Left hindlimb (tissue), 1 donor: ENCODE results near the gene FKBP2.
"Not testable (repeated sequence)": the region's sequence is repeated elsewhere in the genome, so short reads cannot be mapped to it uniquely, and the experiment has no call there.

ENCODE experiments used
- DNase-seq: peaks from one replicate; pipeline ENCODE4 v3.0.0-alpha.2; 2018

FKBP2 gene

DNA sequence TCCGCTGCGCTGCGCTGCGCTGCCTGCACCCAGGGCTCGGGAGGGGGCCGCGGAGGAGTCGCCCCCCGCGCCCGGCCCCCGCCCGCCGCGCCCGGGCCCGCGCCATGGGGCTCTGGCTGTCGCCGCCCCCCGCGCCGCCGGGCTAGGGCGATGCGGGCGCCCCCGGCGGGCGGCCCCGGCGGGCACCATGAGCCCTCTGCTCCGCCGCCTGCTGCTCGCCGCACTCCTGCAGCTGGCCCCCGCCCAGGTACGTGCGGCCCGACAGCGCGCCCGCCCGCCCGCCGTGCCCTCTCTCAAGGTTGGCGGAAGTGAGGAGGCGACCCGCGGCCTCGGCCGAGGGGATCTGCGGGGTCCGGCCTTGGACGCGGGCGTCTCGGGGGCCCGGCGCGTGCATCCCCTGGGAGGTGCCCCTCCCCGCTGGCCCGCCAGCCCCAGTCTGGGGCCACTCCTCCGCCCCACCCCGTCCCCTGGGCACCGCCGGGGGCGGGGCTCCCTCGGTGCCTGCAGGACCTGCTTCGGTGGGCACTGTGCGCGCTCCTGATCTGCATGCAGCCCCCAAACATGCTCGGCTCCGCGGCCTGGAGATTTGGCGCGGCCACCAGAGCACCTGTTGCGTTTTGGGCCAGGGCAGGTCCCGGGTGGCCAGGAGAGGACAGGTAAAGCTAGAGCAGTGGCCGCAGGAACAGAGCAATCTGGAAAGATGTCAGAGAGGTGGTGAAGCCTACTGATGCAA is 6.1 kb upstream of the FKBP2 start:
- no peak for DNase-seq

GRCh38 chr11:64235437-64236161 is 5.3 kb upstream of the FKBP2 start:
- no peak for DNase-seq

DNA sequence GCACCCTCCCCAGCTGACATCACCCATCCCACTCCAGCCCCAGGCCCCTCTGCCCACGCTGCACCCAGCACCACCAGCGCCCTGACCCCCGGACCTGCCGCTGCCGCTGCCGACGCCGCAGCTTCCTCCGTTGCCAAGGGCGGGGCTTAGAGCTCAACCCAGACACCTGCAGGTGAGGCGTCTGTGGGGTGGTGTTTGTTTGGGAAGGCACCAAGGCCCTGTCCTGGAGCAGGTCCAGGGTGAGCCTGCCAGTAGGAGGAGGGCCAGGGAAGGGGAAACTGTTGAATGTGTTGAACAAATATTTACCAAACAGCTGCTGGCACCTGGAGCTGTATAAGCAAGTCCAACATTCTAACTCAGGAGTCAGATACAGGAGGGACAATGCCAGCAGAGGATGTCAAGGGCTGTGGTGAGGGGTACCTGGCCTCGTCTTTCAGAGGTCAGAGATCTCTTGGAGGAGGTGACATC is 3.4 kb upstream of the FKBP2 start:
- no peak for DNase-seq

GRCh38 chr11:64238076-64238475 is 2.8 kb upstream of the FKBP2 start:
- DNase-seq = no peak

DNA sequence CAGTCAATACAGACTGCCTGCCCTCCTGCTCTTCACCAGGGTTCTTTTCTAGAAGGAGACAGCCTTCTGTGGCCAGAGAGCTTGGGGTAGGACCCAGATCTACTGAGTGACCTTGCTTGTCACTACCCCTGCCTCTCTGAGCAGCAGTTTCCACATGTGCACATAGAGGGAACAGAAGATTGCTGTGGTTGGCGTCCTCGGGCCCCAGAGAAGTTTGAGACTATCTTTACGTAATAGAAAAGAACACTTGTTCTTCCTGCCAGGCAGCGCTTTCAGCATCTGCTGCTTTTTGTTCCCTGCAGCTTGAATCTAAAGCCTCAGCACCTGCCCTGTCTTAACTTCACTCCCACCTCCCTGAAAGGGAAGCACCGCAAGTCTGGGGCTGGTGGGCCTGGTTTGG is 1.9 kb upstream of the FKBP2 start:
- DNase-seq = no peak

DNA sequence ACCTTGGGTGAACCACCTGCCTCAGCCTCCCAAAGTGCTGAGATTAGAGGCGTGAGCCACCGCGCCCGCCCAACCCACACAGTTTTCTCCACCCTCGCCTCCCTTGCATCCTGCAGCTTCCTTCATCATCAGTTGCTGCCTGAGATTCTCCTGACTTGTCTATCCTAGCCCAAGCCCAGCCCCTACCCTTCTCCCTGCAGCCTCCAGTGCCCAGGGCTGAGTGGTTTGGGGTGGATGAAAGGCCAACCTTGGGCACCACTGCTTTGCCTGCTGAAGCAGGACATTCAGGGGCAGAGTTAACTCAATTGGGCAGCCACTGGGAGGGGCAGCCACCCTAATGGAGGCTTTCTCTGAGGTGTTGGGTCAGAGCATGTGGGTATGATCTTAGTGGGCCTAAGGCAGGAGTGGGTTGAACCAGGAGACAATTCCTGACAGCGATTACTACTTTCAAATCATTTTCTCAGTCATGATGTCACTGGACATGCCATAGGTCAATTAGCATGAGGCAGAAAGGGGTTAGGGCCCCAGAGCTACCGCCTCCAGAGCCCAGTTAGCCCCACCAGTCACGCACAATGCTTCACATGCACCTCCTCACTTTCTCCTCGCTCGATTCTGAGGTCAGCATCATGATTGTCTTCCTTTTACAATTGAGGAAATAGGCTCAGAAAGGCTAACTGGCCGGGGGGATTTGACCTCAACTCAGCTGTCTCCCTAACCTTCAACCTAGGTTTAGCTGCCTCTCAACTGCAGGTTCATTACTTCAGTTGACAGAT is 1.0 kb upstream of the FKBP2 start:
- DNase-seq = no peak

DNA sequence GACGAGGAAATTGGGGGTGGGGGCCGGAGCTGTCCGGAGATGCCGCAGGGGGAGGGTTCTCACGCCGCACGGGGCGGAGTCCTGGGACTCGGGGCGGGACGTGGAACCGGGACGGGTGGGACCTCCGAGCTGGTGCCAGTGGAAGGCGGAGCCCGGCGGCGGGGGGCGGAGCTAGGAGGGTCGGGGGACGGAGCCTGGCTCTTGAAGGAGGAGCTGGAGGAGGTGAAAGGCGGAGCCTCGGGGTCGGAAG is 271 bp downstream of the FKBP2 start:
- DNase-seq = peak; percentile 100

DNA sequence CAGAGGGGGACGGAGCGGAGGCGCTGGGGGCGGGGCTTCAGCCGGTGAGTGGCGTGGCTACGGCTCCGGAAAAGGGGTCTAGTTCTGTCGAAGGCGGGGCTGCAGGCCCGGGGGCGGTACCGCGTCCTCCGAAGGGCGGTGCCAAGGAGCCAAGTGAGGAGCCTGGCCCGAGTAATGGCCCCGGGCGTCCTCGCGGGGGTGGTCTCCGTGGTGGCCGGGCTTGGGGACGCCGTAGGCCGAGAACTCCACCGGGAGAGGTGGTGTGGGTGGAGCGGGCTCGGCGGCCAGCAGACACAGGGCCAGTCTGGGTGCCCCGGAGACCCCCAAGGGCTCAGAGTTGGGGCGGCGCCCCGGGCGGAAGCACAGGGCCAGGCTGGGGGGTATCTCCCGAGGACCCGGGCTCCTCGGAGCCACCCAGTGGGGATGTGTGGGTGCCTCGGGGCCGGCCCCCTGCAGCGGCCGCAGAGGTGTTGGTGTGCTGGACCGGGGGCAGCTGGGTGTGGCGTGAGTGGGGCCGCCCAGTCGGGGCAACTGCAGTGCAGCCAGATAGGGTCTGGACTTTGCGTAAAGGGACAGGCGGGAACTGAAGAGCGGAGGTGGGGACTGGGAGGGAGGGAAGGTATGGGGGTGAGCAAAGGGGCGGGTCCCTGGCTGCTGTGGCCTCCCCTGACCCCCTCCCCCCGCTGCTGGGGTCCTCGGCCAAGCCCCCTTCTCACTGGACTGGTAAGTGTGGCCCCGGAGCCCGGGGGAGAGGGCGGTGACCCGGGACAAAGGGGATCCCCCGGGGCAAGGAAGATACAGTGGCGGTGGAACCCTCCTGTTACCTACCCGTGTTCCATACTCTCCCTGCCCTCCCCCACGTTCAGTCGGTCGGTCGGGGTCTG is 838 bp downstream of the FKBP2 start:
- peak; percentile 77 for DNase-seq

DNA sequence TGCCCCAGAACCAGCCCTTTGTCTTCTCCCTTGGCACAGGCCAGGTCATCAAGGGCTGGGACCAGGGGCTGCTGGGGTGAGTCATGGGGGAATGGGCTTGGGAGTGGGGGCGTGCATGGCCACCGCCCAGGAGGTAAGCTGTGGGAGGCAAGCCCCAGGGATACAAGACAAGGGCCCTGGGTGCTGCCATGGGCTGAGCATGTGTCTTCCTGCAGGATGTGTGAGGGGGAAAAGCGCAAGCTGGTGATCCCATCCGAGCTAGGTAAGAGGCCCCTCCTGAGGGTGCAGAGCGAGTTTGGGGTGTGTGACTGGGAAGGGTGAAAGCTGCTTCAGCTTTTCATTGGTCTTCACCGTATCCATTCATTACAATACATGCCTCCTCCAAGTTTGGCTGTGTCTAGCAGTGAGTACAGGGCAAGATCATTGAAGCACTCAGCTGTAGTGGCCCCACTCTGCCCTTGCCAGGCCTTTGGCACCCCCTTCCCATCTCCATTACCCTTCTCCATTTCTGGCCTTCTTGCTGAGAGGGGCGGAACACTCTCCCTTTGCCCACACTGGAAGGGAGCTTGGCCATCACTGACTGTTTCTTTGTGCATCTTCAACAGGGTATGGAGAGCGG is 2.5 kb downstream of the FKBP2 start:
- DNase-seq = no peak

- no peak for DNase-seq
These were observed 3.2 kb downstream of the FKBP2 start for GRCh38 chr11:64244107-64244506.

DNA sequence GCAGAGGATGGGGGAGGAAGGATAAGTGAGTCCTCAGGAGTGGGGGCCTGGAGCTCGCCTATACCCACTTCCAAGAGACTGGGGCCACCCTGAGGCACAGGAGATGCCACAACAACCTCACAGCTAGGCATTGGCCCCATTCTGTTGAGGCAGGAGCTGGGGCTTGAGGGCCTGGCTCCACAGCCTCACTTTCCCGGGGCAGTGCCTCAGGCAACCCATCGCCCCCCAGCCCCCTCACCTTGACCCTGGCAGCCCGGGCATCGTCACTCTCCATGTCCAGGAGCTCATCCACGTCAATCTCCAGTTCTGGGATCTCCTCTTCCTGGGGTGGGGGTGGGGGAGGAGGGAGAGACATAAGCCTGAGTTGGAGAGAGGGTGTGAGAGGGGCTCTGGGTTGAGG is 4.1 kb downstream of the FKBP2 start:
- no peak for DNase-seq

DNA sequence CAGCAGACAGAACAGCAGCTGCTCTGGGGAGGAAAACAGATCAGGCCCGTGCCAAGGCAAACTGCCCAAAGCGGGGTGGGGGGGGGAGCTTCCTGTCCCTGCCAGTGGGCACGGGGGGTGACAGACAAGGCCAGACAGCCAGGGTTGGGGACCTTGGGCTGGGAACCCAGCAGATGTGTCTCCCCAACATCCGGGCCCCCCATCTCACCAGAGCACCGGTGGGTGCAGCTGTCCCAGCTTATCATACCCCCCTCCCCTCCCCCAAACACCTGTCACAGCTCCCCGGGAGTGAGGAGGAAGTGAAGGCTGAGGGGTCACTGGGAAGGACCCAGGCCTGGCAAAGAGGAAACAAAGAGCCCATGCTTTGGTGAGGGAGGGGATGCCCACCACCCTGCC is 4.5 kb downstream of the FKBP2 start:
- DNase-seq = peak; percentile 81

DNA sequence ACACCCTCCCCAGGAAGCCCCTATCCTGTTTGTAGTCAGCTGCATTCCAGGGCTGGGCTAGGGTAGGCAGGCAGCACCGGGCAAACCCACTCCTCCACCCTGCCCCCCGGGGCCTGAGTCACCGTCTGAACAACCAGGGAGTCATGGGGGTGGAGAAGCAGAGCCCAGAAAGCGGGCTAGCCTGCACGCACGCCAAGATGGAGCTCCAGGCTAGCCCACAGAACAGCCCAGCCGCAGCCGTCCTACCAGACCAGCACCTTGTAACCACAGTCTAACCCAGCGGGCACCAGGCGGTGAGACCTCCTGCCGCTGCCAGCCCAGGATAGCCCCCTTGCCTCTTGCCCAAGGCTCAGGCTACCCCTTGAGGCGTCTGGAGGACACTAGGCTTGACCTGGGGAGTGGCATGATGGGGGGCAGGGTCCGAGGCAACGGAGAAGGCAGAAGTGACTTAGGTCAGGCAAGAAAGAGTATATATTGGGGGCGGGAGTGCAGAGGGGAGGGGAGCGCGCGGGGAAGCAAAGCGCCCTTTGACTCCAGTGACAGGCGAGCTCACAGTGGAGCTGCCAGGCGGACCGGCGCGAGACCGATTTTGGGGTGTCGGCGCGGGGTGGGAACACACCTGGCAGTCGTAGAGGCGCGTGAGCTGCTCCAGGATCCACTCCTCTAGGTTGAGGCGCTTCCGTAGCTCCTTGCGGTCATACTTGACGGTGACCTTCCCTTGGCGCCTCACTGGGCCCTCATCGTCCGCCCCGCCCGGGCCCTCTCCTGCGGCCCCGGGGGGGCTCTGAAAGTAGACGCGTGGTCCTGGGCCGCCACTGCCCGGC is 5.1 kb downstream of the FKBP2 start:
- DNase-seq = peak; percentile 82

GRCh38 chr11:64246621-64246870 is 5.7 kb downstream of the FKBP2 start:
- DNase-seq = not testable (repeated sequence)

GRCh38 chr11:64246871-64247728 is 6.2 kb downstream of the FKBP2 start, which contains the start of gene PPP1R14B:
Gene PPP1R14B (minus strand): TSS chr11:64246943. CDS start chr11:64246673, 270 bp downstream.
- DNase-seq = peak; percentile 93

DNA sequence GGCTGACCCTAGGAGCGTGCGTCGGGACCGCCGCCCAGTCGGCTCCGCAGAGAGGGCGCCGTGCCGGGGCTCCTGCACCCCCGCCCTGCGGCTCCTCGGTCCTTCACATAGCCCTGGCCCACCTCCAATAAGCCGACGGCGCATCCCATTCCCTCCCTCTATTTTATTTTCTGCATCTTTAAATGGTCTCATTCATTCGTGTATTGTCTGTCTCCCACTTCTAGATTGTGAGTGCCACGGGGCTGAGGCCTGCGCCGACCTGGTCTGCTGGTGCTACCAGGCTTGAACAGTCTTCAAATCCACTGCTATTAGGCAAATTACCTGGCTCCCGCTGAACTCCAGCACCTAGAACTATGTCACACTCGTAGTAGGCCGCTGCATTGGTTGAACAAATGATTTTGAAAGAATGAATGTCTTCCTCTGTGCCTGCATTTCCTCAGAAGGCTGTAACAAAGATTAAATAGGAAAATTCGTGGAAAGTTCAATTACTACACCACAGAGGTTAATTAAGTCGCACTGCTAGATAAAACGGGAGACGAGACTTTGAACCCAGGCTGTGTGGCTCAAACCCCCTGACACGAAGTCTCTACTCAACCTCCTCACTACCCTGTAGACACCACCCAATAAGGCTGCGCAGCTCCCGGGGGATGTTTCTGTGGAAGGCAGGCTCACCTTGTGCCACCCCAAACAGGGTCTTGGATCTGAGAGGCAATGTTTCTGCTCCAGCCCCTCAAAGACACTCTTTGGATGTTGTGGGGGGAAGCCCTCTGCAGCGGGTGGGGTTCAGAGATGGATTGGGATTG is 7.0 kb downstream of the FKBP2 start:
- DNase-seq = no peak

DNA sequence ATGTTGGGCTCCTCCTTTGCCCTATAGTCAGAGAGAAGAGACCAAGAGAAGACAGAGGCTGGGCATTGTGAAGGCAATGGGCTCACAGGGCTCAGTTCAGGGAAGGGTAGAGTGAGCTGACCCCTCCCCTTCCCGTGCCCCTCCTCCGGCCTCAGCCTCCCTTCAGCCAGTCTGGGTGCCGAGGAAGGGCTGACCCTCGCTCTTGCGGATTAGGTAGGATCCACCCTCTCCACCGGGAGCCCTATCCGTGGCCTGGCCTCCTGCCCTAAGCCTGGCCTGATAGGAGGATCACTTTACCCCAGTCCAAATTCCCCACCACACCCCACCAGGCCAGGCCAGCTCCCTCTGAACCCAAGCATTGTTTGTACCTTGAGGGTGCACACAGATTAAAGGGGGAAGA is 7.7 kb downstream of the FKBP2 start:
- no peak for DNase-seq

- DNase-seq = no peak
These were observed 8.1 kb downstream of the FKBP2 start for GRCh38 chr11:64249038-64249437.

- DNase-seq = no peak
These were observed 8.9 kb downstream of the FKBP2 start for GRCh38 chr11:64249563-64250414.
